Measurements from ENCODE around the gene NXNL2.

GRCh38 chr9:88567870-88568269 is 32.9 kb downstream of the NXNL2 start:
- TF ChIP-seq, protein P1, sequence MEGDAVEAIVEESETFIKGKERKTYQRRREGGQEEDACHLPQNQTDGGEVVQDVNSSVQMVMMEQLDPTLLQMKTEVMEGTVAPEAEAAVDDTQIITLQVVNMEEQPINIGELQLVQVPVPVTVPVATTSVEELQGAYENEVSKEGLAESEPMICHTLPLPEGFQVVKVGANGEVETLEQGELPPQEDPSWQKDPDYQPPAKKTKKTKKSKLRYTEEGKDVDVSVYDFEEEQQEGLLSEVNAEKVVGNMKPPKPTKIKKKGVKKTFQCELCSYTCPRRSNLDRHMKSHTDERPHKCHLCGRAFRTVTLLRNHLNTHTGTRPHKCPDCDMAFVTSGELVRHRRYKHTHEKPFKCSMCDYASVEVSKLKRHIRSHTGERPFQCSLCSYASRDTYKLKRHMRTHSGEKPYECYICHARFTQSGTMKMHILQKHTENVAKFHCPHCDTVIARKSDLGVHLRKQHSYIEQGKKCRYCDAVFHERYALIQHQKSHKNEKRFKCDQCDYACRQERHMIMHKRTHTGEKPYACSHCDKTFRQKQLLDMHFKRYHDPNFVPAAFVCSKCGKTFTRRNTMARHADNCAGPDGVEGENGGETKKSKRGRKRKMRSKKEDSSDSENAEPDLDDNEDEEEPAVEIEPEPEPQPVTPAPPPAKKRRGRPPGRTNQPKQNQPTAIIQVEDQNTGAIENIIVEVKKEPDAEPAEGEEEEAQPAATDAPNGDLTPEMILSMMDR (IDR thresholded peaks at IDR 0.05 in 2 of 3, conservative IDR thresholded peaks at IDR 0.05 in 1 of 3; ENCODE audit: borderline replicate concordance in 1 of 3, insufficient read depth in 1 of 3, low read depth in 2 of 3, low read length in 2 of 3): no peak
- TF ChIP-seq EZH2phosphoT487 (IDR thresholded peaks at IDR 0.05; ENCODE audit: borderline replicate concordance) (no peak), POLR2A (IDR thresholded peaks at IDR 0.05; ENCODE audit: borderline replicate concordance, extremely low read depth, insufficient read depth, insufficient read length) (no peak), EZH2 (IDR thresholded peaks at IDR 0.05) (no peak), ZFX (IDR thresholded peaks at IDR 0.05) (no peak), CEBPB (IDR thresholded peaks at IDR 0.05; ENCODE audit: low read depth) (no peak), REST (IDR thresholded peaks at IDR 0.05; ENCODE audit: low read depth) (no peak)

Data from HCT116 (cell line).